ENCODE data around the gene CAMK2D.
"Not testable (repeated sequence)": the region's sequence is repeated elsewhere in the genome, so short reads cannot be mapped to it uniquely, and the experiment has no call there.

Gene CAMK2D

DNA sequence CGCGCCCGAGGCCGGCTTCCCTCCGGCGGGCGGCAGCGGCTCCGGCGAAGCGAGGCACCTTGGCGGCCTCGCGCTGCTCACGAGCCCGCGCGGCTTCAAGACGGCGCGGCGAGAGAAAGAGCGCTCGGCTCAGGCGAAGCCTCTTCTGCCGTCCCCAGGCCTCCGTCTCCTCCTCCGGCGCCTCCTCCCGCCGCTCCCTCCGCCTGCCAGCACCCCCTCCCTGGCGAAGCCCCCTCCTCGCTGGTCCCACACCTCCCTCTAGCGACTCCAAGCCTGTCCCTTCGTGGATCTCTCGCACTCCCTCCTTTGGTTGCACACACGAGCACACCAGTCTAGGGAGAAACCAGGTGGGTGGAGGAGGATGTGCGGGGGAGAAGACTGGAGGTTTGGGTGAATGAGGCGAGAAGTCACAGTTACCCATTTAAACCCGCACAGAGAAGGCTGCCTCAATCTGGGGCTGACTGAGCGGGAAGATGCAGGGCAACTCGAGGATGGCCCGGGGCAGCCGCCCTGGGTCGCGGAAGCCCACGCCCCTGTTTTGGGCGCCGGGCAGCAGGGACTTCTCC is at the start of gene CAMK2D:
TSS of gene CAMK2D (minus strand) at position 119 of the 566 bp plus-strand sequence. CDS start 670 bp downstream, outside the sequence.
- peak; percentile 91 for DNase-seq (ENCODE audit: low read depth)

DNA sequence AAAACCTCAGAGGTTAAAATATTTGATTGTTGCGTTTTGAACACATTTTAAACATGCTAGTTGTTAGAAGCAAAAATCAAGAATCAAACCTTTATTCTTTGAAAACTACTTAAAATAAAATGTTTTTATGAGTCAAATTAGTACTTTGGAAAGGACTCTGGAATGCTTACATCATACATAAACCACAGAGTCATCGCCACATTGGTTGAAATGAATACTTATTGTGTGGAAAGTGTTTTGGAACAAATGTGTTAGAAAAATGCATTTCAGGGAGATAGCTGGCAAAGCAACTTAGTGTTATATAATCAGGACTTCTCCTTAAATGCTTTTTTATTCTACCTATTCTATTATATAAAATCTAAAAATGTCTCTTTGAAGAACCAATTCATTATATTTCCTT is 49.4 kb upstream of the CAMK2D start:
- DNase-seq (ENCODE audit: low read depth): peak; percentile 64

- peak; percentile 9 for DNase-seq (ENCODE audit: low read depth)
Measured at GRCh38 chr4:113809311-113809710, 47.8 kb upstream of the CAMK2D start.

DNA sequence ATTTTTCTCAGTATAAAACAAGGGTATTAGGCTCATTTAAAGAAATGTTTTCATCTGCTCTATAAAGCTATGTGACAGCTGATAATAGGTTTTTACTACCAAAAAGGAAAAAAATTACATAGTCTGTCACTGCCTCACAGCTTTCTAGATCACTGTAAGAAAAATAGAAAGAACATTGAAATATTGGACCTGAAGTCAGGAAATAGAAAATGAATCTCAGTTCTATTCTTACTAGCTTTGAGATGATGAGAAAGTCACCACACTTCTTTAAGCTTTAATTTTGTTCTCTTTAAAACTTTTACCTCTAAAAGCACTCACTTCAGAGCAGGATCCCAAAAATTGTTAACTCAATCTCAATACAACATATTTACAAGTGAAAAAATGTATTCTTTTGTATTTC is 45.3 kb upstream of the CAMK2D start:
- no peak for DNase-seq (ENCODE audit: low read depth)

DNA sequence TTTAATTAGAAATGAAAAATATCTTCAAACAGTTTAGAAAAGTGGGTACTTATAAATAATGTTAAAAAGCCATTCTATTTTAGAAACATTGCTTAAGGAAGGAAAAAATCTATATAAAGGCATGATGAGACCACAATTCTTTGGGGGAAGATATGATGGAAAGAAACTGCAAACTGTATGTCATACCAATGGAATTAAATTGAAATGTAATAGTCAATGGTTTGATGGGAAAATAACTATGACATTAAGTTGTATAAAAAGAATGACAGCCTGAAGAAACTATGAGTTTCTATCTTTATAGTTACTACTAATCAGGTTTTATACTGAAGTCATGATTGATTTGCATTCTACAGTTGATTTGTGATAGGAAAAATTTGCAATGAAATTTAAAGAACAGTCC is 40.3 kb upstream of the CAMK2D start:
- DNase-seq (ENCODE audit: low read depth): no peak

- not testable (repeated sequence) for DNase-seq (ENCODE audit: low read depth)
Measured at GRCh38 chr4:113796381-113796780, 34.8 kb upstream of the CAMK2D start.

- no peak for DNase-seq (ENCODE audit: low read depth)
Measured at GRCh38 chr4:113790478-113790877, 28.9 kb upstream of the CAMK2D start.

GRCh38 chr4:113788888-113789287 is 27.4 kb upstream of the CAMK2D start:
- no peak for DNase-seq (ENCODE audit: low read depth)

DNA sequence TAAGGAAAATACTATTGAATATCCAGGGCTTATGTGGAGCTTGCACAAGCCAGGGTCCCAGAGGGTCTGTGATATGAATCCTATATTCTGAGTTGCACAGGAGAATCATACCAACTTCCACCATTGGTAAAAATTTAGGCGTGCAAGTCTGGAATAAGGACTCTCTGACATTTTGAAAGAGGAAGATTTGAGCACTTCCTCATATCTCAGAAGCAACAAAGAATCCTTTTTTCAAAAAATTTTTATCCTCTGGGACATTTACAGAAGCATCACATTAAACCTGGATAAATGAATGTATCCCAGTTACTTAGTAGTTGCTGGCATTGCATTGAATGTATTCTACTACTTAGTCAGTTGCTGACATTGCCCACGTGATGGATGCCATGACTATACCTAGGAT is 24.2 kb upstream of the CAMK2D start:
- no peak for DNase-seq (ENCODE audit: low read depth)

- DNase-seq (ENCODE audit: low read depth): peak; percentile 93
Measured at GRCh38 chr4:113784497-113785250, 23.1 kb upstream of the CAMK2D start.

DNA sequence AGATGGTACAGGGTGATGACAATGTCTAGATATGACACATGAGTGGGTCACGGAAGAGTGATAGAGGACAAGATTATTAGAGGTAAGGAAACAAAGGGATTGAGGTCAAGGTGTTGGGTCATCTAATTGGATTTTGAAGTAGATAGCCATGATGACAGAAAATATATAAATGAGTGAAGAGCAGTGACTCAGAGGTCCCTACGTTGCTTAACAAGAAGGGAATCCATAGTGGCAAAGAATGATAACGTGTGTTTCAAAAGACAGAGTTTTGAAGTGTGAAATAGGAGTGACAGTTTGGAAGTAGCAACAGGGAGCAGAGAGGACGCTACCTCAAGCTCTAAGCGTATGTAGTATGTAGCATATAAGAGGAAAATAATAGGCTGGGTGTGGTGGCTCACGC is 22.2 kb upstream of the CAMK2D start:
- no peak for DNase-seq (ENCODE audit: low read depth)

DNA sequence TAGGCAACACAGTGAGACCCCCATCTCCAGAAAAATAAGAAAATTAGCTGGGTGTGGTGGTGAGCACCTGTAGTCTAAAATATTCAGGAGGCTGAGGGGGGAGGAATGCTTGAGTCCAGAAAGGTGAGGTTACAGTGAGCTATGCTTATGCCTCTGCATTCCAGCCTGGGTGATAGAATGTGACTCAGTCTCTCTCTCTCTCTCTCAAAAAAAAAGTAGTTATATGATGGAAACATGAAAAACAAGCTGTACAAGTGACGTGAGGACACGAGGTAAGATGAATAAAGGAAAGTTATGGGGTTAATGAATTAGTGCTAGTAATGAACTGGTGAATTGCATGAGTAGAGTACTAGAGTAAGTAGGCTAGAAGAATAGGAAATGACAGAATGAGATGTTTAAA is 21.8 kb upstream of the CAMK2D start:
- DNase-seq (ENCODE audit: low read depth): no peak

DNA sequence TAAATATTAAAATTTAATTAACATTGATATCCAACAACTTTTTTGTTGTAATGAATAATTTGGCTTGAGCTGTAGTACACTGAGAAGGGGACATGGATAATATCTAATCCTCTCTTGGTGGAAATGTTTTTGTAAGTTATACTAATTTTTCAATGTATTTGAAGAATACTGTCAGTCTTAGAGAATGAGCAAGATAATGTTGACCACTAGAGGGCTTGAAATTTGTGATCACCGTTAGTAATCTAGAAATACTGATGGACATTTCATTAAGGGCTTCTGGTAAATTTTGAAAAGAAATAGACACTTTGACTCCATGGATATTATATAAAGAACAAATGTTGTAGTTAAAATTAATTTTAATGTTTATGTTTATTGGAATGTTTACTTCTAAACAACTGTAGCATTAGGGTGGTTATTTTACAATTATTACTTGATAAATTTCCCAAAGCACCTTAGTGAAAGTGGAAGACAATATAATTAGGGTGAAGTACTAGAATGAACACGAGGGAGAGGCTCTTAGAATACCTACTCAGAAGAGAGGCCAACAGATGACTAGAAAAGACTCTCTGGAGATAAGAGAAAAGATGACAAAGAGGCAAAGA is 20.0 kb upstream of the CAMK2D start:
- peak; percentile 24 for DNase-seq (ENCODE audit: low read depth)

- no peak for DNase-seq (ENCODE audit: low read depth)
Measured at GRCh38 chr4:113776679-113777078, 15.1 kb upstream of the CAMK2D start.

GRCh38 chr4:113776016-113776415 is 14.5 kb upstream of the CAMK2D start:
- no peak for DNase-seq (ENCODE audit: low read depth)

- no peak for DNase-seq (ENCODE audit: low read depth)
Measured at GRCh38 chr4:113773756-113774155, 12.2 kb upstream of the CAMK2D start.

GRCh38 chr4:113773014-113773413 is 11.5 kb upstream of the CAMK2D start:
- DNase-seq (ENCODE audit: low read depth): no peak

- DNase-seq (ENCODE audit: low read depth): no peak
Measured at GRCh38 chr4:113772319-113772718, 10.8 kb upstream of the CAMK2D start.

- DNase-seq (ENCODE audit: low read depth): no peak
Measured at GRCh38 chr4:113769744-113770143, 8.2 kb upstream of the CAMK2D start.

DNA sequence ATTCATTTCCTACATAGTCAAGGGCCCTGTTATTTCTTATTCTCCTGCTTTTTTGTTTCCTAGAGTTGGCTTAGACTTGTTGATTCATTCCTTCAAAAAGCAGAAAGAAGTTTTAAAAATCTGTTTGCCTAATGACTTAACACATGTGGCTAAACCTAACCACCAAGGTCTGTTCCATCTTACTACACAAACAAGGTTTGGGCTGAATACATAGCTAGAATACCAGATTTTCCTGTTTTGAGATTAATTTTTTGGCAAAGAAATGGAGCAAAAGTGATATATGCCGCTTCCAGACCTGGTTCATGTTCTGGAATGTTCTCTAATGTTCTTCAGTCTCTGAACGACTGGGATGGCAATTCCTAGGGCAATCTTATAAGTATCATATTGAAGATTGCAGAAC is 7.4 kb upstream of the CAMK2D start:
- DNase-seq (ENCODE audit: low read depth): no peak

DNA sequence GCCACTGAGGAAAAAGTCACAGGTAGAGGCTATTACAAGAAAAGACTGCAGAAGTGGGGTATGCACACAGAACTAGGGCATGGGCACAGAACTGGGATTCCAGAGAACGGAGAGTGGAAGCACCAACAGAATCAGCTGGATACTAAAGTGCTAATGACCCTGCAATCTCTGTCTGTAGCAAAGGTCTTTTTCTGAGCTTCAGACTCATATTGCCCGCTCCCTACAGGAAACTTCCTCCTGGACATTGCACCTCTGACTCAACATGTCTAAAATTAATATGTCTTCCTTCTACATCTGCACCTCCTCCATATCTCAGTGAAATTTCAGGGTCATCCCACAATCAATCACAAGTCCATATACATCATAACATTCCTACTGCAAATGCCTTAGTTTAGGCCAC is 5.3 kb upstream of the CAMK2D start:
- DNase-seq (ENCODE audit: low read depth): no peak

GRCh38 chr4:113764720-113765264 is 3.3 kb upstream of the CAMK2D start:
- DNase-seq (ENCODE audit: low read depth): no peak

GRCh38 chr4:113763923-113764322 is 2.4 kb upstream of the CAMK2D start:
- not testable (repeated sequence) for DNase-seq (ENCODE audit: low read depth)

DNA sequence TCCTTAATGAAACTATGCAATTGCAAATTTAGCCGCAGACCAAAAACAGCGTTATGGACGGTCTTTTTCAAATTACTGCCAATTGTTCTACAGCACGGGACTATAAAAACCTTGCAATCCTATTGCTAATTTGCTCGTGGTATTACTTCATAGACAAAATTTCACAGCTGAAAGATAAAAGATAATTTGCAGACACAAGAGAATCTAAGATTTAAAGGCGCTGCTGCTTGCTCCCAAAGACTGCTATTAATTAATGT is 1.4 kb upstream of the CAMK2D start:
- no peak for DNase-seq (ENCODE audit: low read depth)

Data from fibroblast of gingiva (primary cell).